Bronchial epithelial cell (primary cell): ENCODE measurements around the gene TASP1. TPM values are rescaled to one million over a fixed set of nuclear protein-coding genes. Genes with fewer than 3 reads are reported as not detected.

ENCODE experiments used
- DNase-seq: peaks from one replicate; pipeline ENCODE4 v3.0.0-alpha.2; 2010; ENCODE audit warnings: low read depth
- FAIRE-seq: peaks from 2 replicates; lab custom pipeline; 2011; peaks lifted over from hg19 to GRCh38; lab: Jason Lieb, UNC
- H3K27me3 ChIP-seq: 2 replicates; pipeline ENCODE4 v1.5.1; 2011; ENCODE audit warnings: low read length; ENCODE audit not compliant: control insufficient read depth, insufficient read depth
- H3K36me3 ChIP-seq: 2 replicates; pipeline ENCODE4 v1.5.1; 2011; ENCODE audit warnings: low read length; ENCODE audit not compliant: control insufficient read depth, insufficient read depth
- H3K4me3 ChIP-seq: 2 replicates; pipeline ENCODE4 v1.5.1; 2011; ENCODE audit warnings: mild to moderate bottlenecking, low read depth, low read length, control low read depth
- CTCF ChIP-seq: IDR thresholded peaks from 2 replicates; pipeline ENCODE4 v1.5.1; 2011; ENCODE audit warnings: mild to moderate bottlenecking, moderate library complexity, low read length, control low read depth, inconsistent platforms; ENCODE audit not compliant: insufficient read depth, severe bottlenecking
- total RNA-seq: library from RNA; depleted of rRNA; stranded (reverse); fragments of >200 nt; gene quantifications from 2 replicates; pipeline ENCODE4 v1.2.1, GENCODE V29; 2014

TASP1 gene
- total RNA-seq, 1 donor from 2014 or later = 18.7 TPM

- DNase-seq (peak; percentile 27), FAIRE-seq (no peak)
Observed at GRCh38 chr20:13464702-13465101, 174.0 kb downstream of the TASP1 start.

GRCh38 chr20:13461849-13462458 lies 176.8 kb downstream of the TASP1 start:
- no peak overlapping the region for H3K4me3 ChIP-seq
- DNase-seq (no peak), FAIRE-seq (no peak)
- H3K27me3 ChIP-seq = no peaks in the 10 kb centered on the region
- H3K36me3 ChIP-seq = no peaks in the 10 kb centered on the region
- no peak for TF ChIP-seq CTCF

More at GRCh38 chr20:13464702-13465101, 174.0 kb downstream of the TASP1 start:
- Histone ChIP-seq H3K36me3 (no peaks in the 10 kb centered on the region), H3K27me3 (no peaks in the 10 kb centered on the region), H3K4me3 (no peak overlapping the region)
- TF ChIP-seq CTCF = no peak

GRCh38 chr20:13458860-13459451 lies 179.8 kb downstream of the TASP1 start:
- peak; percentile 80 for TF ChIP-seq CTCF
- H3K27me3 ChIP-seq = no peaks in the 10 kb centered on the region
- DNase-seq (peak; percentile 42), FAIRE-seq (peak; percentile 28)
- H3K4me3 ChIP-seq = no peak overlapping the region
- no peaks in the 10 kb centered on the region for H3K36me3 ChIP-seq

- Histone ChIP-seq H3K36me3 (no peaks in the 10 kb centered on the region), H3K4me3 (no peak overlapping the region), H3K27me3 (no peaks in the 10 kb centered on the region)
- TF ChIP-seq CTCF = no peak
- no peak for FAIRE-seq
- DNase-seq = no peak
Observed at GRCh38 chr20:13457487-13457886, 181.2 kb downstream of the TASP1 start.

- Histone ChIP-seq H3K36me3 (no peaks in the 10 kb centered on the region), H3K4me3 (no peak overlapping the region), H3K27me3 (no peaks in the 10 kb centered on the region)
- FAIRE-seq = no peak
- DNase-seq = peak; percentile 10
- TF ChIP-seq CTCF = no peak
Observed at GRCh38 chr20:13455713-13456112, 183.0 kb downstream of the TASP1 start.

GRCh38 chr20:13453367-13453766 lies 185.4 kb downstream of the TASP1 start:
- no peak for FAIRE-seq

More at GRCh38 chr20:13453367-13453766, 185.4 kb downstream of the TASP1 start:
- no peaks in the 10 kb centered on the region for H3K36me3 ChIP-seq
- DNase-seq = no peak
- H3K4me3 ChIP-seq = no peak overlapping the region
- TF ChIP-seq CTCF = no peak
- no peaks in the 10 kb centered on the region for H3K27me3 ChIP-seq
